Head of caudate nucleus (tissue), 42 donors: Measurements from ENCODE around the gene TPRG1.

Experiments
- DNase-seq, 42 donors: peaks; one replicate each; pipeline versions ENCODE4 v3.0.0 to v3.0.0-alpha.2; 2020 to 2021; ENCODE audit warnings: mixed read lengths in 7 of 42
- intact Hi-C: fragments of 100-400 bp; cut with DNase I; formaldehyde crosslinking; loops from one replicate; pipeline ENCODE4 v1.15.0; 2022

The TPRG1 gene

DNA sequence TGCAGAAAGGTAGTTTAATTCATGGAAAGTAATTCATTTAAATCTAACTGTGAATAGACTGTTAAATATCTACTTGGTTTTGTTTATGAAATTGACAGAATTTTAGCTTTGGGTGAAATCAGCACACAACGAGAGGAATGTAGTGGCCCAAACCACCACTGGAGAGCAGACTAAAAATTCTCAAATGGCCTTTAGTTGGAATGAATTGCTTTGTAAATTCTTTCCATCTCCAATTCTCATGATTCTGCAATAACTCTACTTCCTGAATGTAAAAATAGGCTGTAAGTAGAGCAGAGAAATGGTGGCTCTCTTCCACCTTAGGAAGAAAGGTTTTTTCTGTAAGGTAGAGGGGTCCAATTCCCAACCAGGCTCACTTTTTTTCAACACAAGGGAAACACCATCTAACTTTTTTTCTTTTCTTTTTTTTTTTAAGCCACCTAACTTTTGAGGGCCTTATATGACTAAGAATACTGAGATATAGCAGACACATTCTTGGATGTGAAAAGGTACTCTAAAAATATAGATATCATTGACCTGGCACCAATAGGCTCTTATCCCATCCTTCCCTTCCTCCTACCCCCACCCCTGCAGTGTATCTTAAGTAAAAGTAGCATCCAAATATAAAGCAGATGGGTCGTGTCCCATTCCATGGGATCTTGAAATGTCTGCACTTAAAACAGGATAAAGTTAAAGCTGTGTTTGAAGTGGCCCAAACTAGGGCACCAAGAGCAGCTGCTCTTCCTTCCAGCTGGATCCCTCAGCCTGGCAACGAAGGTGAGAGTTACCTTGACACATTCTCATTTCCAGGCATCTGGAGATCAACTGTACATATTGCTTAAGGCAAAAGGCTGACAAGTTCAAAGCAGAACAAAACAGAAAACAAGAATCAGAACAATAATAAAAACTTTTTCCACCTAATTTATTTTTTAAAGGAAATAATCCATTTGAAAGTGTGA, 194.1 kb downstream of the TPRG1 start:
- DNase-seq, result no peak
- intact Hi-C loops, result no loop called here

DNA sequence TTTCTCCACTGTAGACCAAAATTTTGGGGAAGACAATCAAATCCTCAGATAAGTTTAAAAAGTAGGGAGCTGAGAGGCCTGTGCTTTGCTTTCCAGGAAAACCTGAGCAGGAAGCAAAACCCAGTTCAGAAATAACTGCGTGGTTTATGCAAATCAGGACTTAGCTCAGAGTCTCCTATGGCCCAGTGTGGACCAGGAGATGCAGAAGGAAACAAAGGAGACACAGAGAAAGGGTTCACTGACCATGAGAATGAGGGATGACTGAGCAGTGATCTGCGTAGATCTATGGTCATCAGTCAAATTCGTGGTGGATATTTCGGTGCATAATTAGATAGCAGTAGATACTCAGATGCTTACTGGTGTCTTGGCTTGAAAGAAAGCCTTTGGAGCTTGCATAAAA, 196.6 kb downstream of the TPRG1 start:
- DNase-seq, result no peak
- intact Hi-C loops, result no loop called here

DNA sequence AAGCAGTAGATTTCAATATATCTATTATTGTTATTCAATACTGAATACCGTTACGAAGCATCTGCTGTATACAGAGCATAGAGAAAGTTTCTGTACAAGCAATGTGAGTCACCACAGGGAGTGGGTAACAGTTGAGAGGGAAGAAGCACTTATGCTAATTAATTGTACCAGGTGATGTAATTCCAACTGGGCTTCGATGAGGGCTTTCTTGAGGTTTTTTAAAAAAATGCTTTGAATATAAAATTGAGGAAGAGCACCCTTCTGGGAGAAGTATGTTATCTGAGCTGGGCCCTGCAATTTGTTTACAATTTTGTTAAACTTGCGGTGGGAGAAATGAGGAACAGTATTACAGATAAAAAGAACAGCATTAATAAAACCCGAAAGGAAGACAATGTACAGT, 197.9 kb downstream of the TPRG1 start:
- DNase-seq, result no peak
- intact Hi-C loops, result no loop called here

DNA sequence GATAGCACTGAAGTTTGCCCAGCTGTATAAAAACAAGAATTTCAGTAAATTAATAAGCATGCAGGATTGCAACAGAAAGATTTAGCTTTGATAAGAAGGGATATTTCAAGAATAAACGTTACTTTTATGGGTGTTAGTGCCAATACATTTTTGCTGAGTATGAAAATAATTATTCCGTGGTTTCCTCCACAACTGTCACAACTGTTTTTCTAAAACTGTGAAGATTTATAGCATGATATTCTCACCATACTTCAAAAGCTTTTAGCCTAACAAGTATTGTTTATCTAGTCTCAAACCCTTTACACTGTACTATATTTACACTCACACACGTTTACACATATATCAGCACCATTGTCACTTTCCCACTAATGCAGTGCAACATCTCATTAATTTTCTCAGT, 200.5 kb downstream of the TPRG1 start:
- DNase-seq, result no peak
- intact Hi-C loops, result no loop called here
